Body of pancreas (tissue), 4 donors: ENCODE data around the gene ADAMTS16.

Experiments used
- POLR2A ChIP-seq, 3 donors: fragments of 450-650 bp; IDR thresholded peaks; one replicate each; pipeline ENCODE4 v1.6.1; 2016; ENCODE audit warnings: antibody characterized with exemption in 3 of 3, mild to moderate bottlenecking in 2 of 3
- TF ChIP-seq, protein P1 (sequence below), 7 experiments: fragments of 450-650 bp in 4 of 7; fragments of 200-600 bp in 3 of 7; sonication (generic) in 3 of 7; IDR thresholded peaks; one replicate each; pipeline ENCODE4 v1.5.1; 2016 to 2019; ENCODE audit warnings: antibody characterized with exemption in 7 of 7

DNA sequence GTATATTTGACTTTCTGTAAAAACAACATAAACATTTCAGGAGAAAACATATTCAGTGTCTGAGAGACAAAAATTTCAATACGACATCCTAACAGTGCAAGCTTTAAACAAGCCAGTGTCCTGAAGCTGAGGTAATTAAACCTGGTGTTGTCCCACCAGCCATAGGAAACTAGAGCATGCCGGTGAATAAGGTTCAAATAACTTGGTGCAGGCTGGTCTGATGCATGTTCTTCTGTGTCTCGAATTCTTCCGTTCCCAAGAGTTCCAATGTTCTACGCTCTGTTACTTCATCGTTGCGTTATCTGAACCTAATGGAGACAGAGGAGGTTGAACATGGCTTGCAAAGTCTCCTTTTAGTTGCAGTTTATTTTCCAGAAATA, 48.9 kb downstream of the ADAMTS16 start:
- TF ChIP-seq, protein P1, sequence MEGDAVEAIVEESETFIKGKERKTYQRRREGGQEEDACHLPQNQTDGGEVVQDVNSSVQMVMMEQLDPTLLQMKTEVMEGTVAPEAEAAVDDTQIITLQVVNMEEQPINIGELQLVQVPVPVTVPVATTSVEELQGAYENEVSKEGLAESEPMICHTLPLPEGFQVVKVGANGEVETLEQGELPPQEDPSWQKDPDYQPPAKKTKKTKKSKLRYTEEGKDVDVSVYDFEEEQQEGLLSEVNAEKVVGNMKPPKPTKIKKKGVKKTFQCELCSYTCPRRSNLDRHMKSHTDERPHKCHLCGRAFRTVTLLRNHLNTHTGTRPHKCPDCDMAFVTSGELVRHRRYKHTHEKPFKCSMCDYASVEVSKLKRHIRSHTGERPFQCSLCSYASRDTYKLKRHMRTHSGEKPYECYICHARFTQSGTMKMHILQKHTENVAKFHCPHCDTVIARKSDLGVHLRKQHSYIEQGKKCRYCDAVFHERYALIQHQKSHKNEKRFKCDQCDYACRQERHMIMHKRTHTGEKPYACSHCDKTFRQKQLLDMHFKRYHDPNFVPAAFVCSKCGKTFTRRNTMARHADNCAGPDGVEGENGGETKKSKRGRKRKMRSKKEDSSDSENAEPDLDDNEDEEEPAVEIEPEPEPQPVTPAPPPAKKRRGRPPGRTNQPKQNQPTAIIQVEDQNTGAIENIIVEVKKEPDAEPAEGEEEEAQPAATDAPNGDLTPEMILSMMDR (IDR thresholded peaks at IDR 0.05), result no peak
- TF ChIP-seq POLR2A (IDR thresholded peaks at IDR 0.05), result no peak
